Stomach (tissue), 9 donors: ENCODE results near the gene MTHFD1. TPM values are rescaled to one million over a fixed set of nuclear protein-coding genes. Genes with fewer than 3 reads are reported as not detected.

Source experiments
- DNase-seq, 2 donors: peaks; one replicate each; pipeline versions ENCODE4 v3.0.0 to v3.0.0-alpha.2; 2013 to 2019
- H3K27ac ChIP-seq, 5 donors: fragments of 200-600 bp in 4 of 5; sonication (generic) in 4 of 5; one replicate each; pipeline ENCODE4 v1.5.1; 2013 to 2019; ENCODE audit warnings: mild to moderate bottlenecking in 1 of 5, moderate library complexity in 1 of 5
- H3K27me3 ChIP-seq, 3 donors: fragments of 200-600 bp; sonication (generic); one replicate each; pipeline ENCODE4 v1.5.1; 2017 to 2019; ENCODE audit warnings: mixed run types in 1 of 3
- H3K36me3 ChIP-seq, 4 donors: fragments of 200-600 bp; sonication (generic); 1 replicate in 3 of 4; 2 replicates in 1 of 4; pipeline ENCODE4 v1.5.1; 2016 to 2019
- H3K4me1 ChIP-seq, 4 donors: fragments of 200-600 bp; sonication (generic); one replicate each; pipeline ENCODE4 v1.5.1; 2016 to 2019
- H3K4me3 ChIP-seq, 4 donors: fragments of 200-600 bp; sonication (generic) in 3 of 4; one replicate each; pipeline ENCODE4 v1.5.1; 2016 to 2019; ENCODE audit warnings: mild to moderate bottlenecking in 1 of 4
- H3K9me3 ChIP-seq, 4 donors: fragments of 200-600 bp; sonication (generic); one replicate each; pipeline ENCODE4 v1.5.1; 2016 to 2019
- CTCF ChIP-seq, 7 experiments: fragments of 450-650 bp in 4 of 7; fragments of 200-600 bp in 3 of 7; sonication (generic) in 3 of 7; IDR thresholded peaks; one replicate each; pipeline ENCODE4 v1.5.1; 2016 to 2019; ENCODE audit warnings: antibody characterized with exemption in 7 of 7, control low read depth in 2 of 7, mild to moderate bottlenecking in 1 of 7
- EP300 ChIP-seq: sonication (generic); formaldehyde crosslinking; IDR thresholded peaks from one replicate; pipeline ENCODE4 v1.6.1; 2017; ENCODE audit warnings: antibody characterized with exemption
- POLR2A ChIP-seq, 4 donors: fragments of 450-650 bp; IDR thresholded peaks; one replicate each; pipeline ENCODE4 v1.6.1; 2016; ENCODE audit warnings: antibody characterized with exemption in 4 of 4, control low read depth in 2 of 4, mild to moderate bottlenecking in 1 of 4, moderate library complexity in 1 of 4
- POLR2AphosphoS5 ChIP-seq, 3 donors: sonication (generic); formaldehyde crosslinking; IDR thresholded peaks; one replicate each; pipeline ENCODE4 v1.6.1; 2016; ENCODE audit warnings: antibody characterized with exemption in 3 of 3
- WGBS, 5 donors: extraction: QIAGEN DNeasy Blood & Tissue Kit in 3 of 5; methylation state at CpG; one replicate each; pipeline versions ENCODE4 v1.1.5 to v1.1.7; 2013 to 2018; 5-methylcytosine and 5-hydroxymethylcytosine counted together
- intact Hi-C: fragments of 100-400 bp; cut with DNase I; formaldehyde crosslinking; loops from one replicate; pipeline ENCODE4 v1.15.1; 2023; ENCODE audit warnings: low total_unique reads
- polyA plus RNA-seq, 3 donors: library from polyadenylated mRNA; stranded (reverse); fragments of 200-250 nt; gene quantifications; one replicate each; pipeline ENCODE4 v1.2.3, GENCODE V29; 2013
- total RNA-seq, 5 donors: library from RNA; depleted of rRNA; stranded (reverse); fragments of >200 nt; gene quantifications; one replicate each; pipeline versions ENCODE4 v1.1.0 to v1.2.3, GENCODE V29; 2014 to 2016
- donor health status: healthy with polysubstance abuse.
- donor health status: Bipolar disorder and iron deficiency.
- donor health status: healthy.

MTHFD1 gene
- total and polyA plus RNA-seq, 8 donors, result 8.4 to 42.0 (median 24.6) TPM

- TF ChIP-seq EP300, result no peak
- no peak for TF ChIP-seq CTCF (IDR thresholded peaks at IDR 0.05)
- TF ChIP-seq POLR2A (IDR thresholded peaks at IDR 0.05), result no peak
- no peak for TF ChIP-seq POLR2AphosphoS5 (IDR thresholded peaks at IDR 0.05)
- Histone ChIP-seq H3K9me3 (no peaks in the 10 kb centered on the region), H3K27me3 (no peaks in the 10 kb centered on the region), H3K36me3 (peaks cover 0 to 16% (median 3%) of the 10 kb centered on the region in 4 donors), H3K27ac (no peak overlapping the region), H3K4me3 (no peak overlapping the region), H3K4me1 (no peaks in the 10 kb centered on the region)
- no peak for DNase-seq
- intact Hi-C loops, result no loop called here
- WGBS, 5 donors, result 88 to 92% (median 90%) methylated on average over 8 of the region's 8 CpGs
Observed at GRCh38 chr14:64475585-64476273, 87.6 kb downstream of the MTHFD1 start.

- H3K4me3 ChIP-seq, result no peak overlapping the region
- no peaks in the 10 kb centered on the region for H3K9me3 ChIP-seq
- 90 to 92% (median 91%) methylated on average over 8 of the region's 8 CpGs for WGBS, 5 donors
- no peaks in the 10 kb centered on the region for H3K4me1 ChIP-seq
- H3K27me3 ChIP-seq, result no peaks in the 10 kb centered on the region
- no peak for DNase-seq
- H3K27ac ChIP-seq, result no peak overlapping the region
- no peak for TF ChIP-seq CTCF (IDR thresholded peaks at IDR 0.05)
- no peak for TF ChIP-seq POLR2AphosphoS5 (IDR thresholded peaks at IDR 0.05)
- TF ChIP-seq POLR2A (IDR thresholded peaks at IDR 0.05), result no peak
- no peak for TF ChIP-seq EP300
- intact Hi-C loops, result no loop called here
- H3K36me3 ChIP-seq, result peaks cover 0 to 21% (median 8%) of the 10 kb centered on the region in 4 donors
Observed at GRCh38 chr14:64476438-64476837, 88.3 kb downstream of the MTHFD1 start.

GRCh38 chr14:64478634-64479250 lies 90.6 kb downstream of the MTHFD1 start:
- H3K4me3 ChIP-seq, result no peak overlapping the region
- DNase-seq, result peak in 1 of 2 donors; percentile 56
- H3K27me3 ChIP-seq, result no peaks in the 10 kb centered on the region
- H3K4me1 ChIP-seq, result no peaks in the 10 kb centered on the region
- H3K36me3 ChIP-seq, result peaks cover 0 to 25% (median 11%) of the 10 kb centered on the region in 4 donors
- H3K27ac ChIP-seq, result no peak overlapping the region
- intact Hi-C loops, result no loop called here
- no peak for TF ChIP-seq EP300
- TF ChIP-seq CTCF (IDR thresholded peaks at IDR 0.05), result peak in 2 of 7 experiments; percentile 20 to 47
- H3K9me3 ChIP-seq, result no peaks in the 10 kb centered on the region

GRCh38 chr14:64488590-64489099 lies 100.5 kb downstream of the MTHFD1 start:
- intact Hi-C loops, result no loop called here
- Histone ChIP-seq H3K27ac (no peak overlapping the region), H3K4me3 (no peak overlapping the region), H3K4me1 (no peaks in the 10 kb centered on the region), H3K27me3 (no peaks in the 10 kb centered on the region), H3K36me3 (peaks cover 12 to 68% (median 63%) of the 10 kb centered on the region in 4 donors), H3K9me3 (no peaks in the 10 kb centered on the region)
- no peak for DNase-seq
- TF ChIP-seq EP300 (no peak), CTCF (IDR thresholded peaks at IDR 0.05) (no peak), POLR2AphosphoS5 (IDR thresholded peaks at IDR 0.05) (no peak), POLR2A (IDR thresholded peaks at IDR 0.05) (no peak)
- 78 to 95% (median 87%) methylated on average over 5 of the region's 5 CpGs for whole genome bisulfite sequencing, 5 donors
